SK-N-SH (cell line): Measurements from ENCODE around the gene CRCP. TPM values are rescaled to one million over a fixed set of nuclear protein-coding genes. Genes with fewer than 3 reads are reported as not detected.

Experiments used
- CTCF ChIA-PET: fragments of 300-600, 350-600 bp; formaldehyde crosslinking; extraction: SDS; loops from one replicate; lab custom pipeline; 2021; lab: Yijun Ruan, JAX
- POLR2A ChIA-PET: fragments of 350-600 bp; sonication (Branson Sonifier 250); formaldehyde crosslinking; extraction: SDS; loops from one replicate; lab custom pipeline; 2020; ENCODE audit warnings: antibody characterized with exemption, inconsistent platforms; lab: Yijun Ruan, JAX
- DNase-seq: peaks from one replicate; pipeline ENCODE4 v3.0.0; 2012
- H2AFZ ChIP-seq: fragments of 200-600 bp; sonication (generic); 2 replicates; pipeline ENCODE4 v1.8.1; 2016; ENCODE audit warnings: antibody characterized with exemption, mild to moderate bottlenecking, low read depth
- H3F3A ChIP-seq: fragments of 200-600 bp; sonication (generic); replicated peaks from 2 replicates; pipeline ENCODE3; 2016; ENCODE audit warnings: antibody characterized with exemption, mild to moderate bottlenecking; ENCODE audit not compliant: insufficient read depth
- H3K27ac ChIP-seq, 2 experiments: fragments of 200-500 bp in 1 of 2; fragments of 200-600 bp in 1 of 2; sonication (Bioruptor generic) in 1 of 2; sonication (generic), shearing (Covaris generic) in 1 of 2; 2 replicates each; pipeline versions ENCODE4 v1.5.1 to v1.6.1; 2014 to 2016; ENCODE audit warnings: low read depth in 2 of 2, inconsistent platforms in 1 of 2, low read length in 1 of 2, mild to moderate bottlenecking in 1 of 2, mixed read lengths in 1 of 2
- H3K27me3 ChIP-seq: fragments of 200-600 bp; sonication (generic), shearing (Covaris generic); 2 replicates; pipeline ENCODE4 v1.6.1; 2016; ENCODE audit warnings: mixed run types; ENCODE audit not compliant: insufficient read depth
- H3K36me3 ChIP-seq, 2 experiments: fragments of 200-500 bp in 1 of 2; fragments of 200-600 bp in 1 of 2; sonication (Bioruptor generic) in 1 of 2; sonication (generic) in 1 of 2; replicated peaks in 1 of 2; 2 replicates each; pipeline versions ENCODE3 to v1.5.1; 2014 to 2016; ENCODE audit warnings: low read length in 1 of 2, mild to moderate bottlenecking in 1 of 2; ENCODE audit not compliant: insufficient read depth in 2 of 2, control insufficient read depth in 1 of 2
- H3K4me1 ChIP-seq, 2 experiments: fragments of 200-500 bp in 1 of 2; fragments of 200-600 bp in 1 of 2; sonication (Bioruptor generic) in 1 of 2; sonication (generic), shearing (Covaris generic) in 1 of 2; 2 replicates each; pipeline versions ENCODE4 v1.5.1 to v1.6.1; 2014 to 2016; ENCODE audit warnings: low read depth in 1 of 2, low read length in 1 of 2, mixed run types in 1 of 2; ENCODE audit not compliant: insufficient read depth in 2 of 2, control insufficient read depth in 1 of 2
- H3K4me2 ChIP-seq: fragments of 200-600 bp; sonication (generic), shearing (Covaris generic); 2 replicates; pipeline ENCODE4 v1.6.1; 2017; ENCODE audit warnings: mixed run types
- H3K4me3 ChIP-seq, 2 experiments: fragments of 200-500 bp in 1 of 2; fragments of 200-600 bp in 1 of 2; sonication (Bioruptor generic) in 1 of 2; sonication (generic), shearing (Covaris generic) in 1 of 2; 2 replicates each; pipeline versions ENCODE4 v1.5.1 to v1.8.1; 2014 to 2016; ENCODE audit warnings: low read depth in 2 of 2, inconsistent platforms in 1 of 2, low read length in 1 of 2, mild to moderate bottlenecking in 1 of 2, mixed read lengths in 1 of 2, moderate library complexity in 1 of 2
- H3K79me2 ChIP-seq: fragments of 200-600 bp; sonication (generic); 2 replicates; pipeline ENCODE4 v1.8.1; 2017; ENCODE audit warnings: mild to moderate bottlenecking; ENCODE audit not compliant: insufficient read depth
- H3K9ac ChIP-seq: fragments of 200-600 bp; sonication (generic); 2 replicates; pipeline ENCODE4 v1.6.1; 2017; ENCODE audit warnings: mixed run types
- H3K9me2 ChIP-seq: fragments of 200-600 bp; sonication (generic); 2 replicates; pipeline ENCODE4 v1.6.1; 2017; ENCODE audit warnings: mixed run types
- H3K9me3 ChIP-seq: fragments of 200-600 bp; sonication (generic); 2 replicates; pipeline ENCODE4 v1.6.1; 2017; ENCODE audit warnings: mixed run types, mild to moderate bottlenecking, moderate library complexity
- H4K20me1 ChIP-seq: fragments of 200-600 bp; sonication (generic); 2 replicates; pipeline ENCODE4 v1.6.1; 2017; ENCODE audit warnings: mild to moderate bottlenecking, mixed run types; ENCODE audit not compliant: insufficient read depth
- EP300 ChIP-seq, 2 experiments: IDR thresholded peaks; 2 replicates each; pipeline versions ENCODE4 v1.4.0 to v1.6.1; 2012; ENCODE audit warnings: borderline replicate concordance in 1 of 2, low read depth in 1 of 2, low read length in 1 of 2
- EZH2phosphoT487 ChIP-seq: fragments of 200-600 bp; sonication (generic); IDR thresholded peaks from 2 replicates; pipeline ENCODE4 v1.6.1; 2017; ENCODE audit warnings: low read depth, mixed run types, mild to moderate bottlenecking, antibody characterized with exemption, moderate library complexity, borderline replicate concordance
- FOXJ3 ChIP-seq: sonication (generic); formaldehyde crosslinking; IDR thresholded peaks from 2 replicates; pipeline ENCODE4 v1.5.1; 2020; ENCODE audit warnings: mild to moderate bottlenecking, missing genetic modification reagents
- FOXM1 ChIP-seq: IDR thresholded peaks from 2 replicates; pipeline ENCODE4 v1.4.0; 2012; ENCODE audit warnings: low read depth, mild to moderate bottlenecking
- GABPA ChIP-seq: IDR thresholded peaks from 2 replicates; pipeline ENCODE4 v1.4.0; 2012; ENCODE audit warnings: low read depth, mild to moderate bottlenecking
- GATA2 ChIP-seq: sonication (generic); formaldehyde crosslinking; IDR thresholded peaks from 2 replicates; pipeline ENCODE4 v1.5.0; 2020; ENCODE audit warnings: mild to moderate bottlenecking, missing genetic modification reagents
- IRF3 ChIP-seq: fragments of 150-350 bp; IDR thresholded peaks from 2 replicates; pipeline ENCODE4 v1.6.1; 2016; ENCODE audit warnings: mild to moderate bottlenecking, low read depth, low read length
- JUND ChIP-seq: IDR thresholded peaks from 2 replicates; pipeline ENCODE4 v1.4.0; 2012
- MAX ChIP-seq: IDR thresholded peaks from 2 replicates; pipeline ENCODE4 v1.4.0; 2012; ENCODE audit warnings: low read depth
- MEF2A ChIP-seq: IDR thresholded peaks from 2 replicates; pipeline ENCODE4 v1.4.0; 2012; ENCODE audit warnings: low read depth, borderline replicate concordance
- NFIC ChIP-seq: IDR thresholded peaks from 2 replicates; pipeline ENCODE4 v1.4.0; 2012; ENCODE audit warnings: borderline replicate concordance
- PBX3 ChIP-seq: IDR thresholded peaks from 2 replicates; pipeline ENCODE4; 2012
- POLR2AphosphoS5 ChIP-seq: IDR thresholded peaks from 2 replicates; pipeline ENCODE4 v1.6.1; 2012; ENCODE audit warnings: low read depth, low read length
- RAD21 ChIP-seq: IDR thresholded peaks from 2 replicates; pipeline ENCODE4 v1.6.1; 2012; ENCODE audit warnings: mild to moderate bottlenecking, low read length
- RCOR1 ChIP-seq: fragments of 150-350 bp; IDR thresholded peaks from 2 replicates; pipeline ENCODE4 v1.6.1; 2017; ENCODE audit warnings: antibody characterized with exemption, low read length
- REST ChIP-seq: IDR thresholded peaks from 2 replicates; pipeline ENCODE4 v1.6.1; 2012; ENCODE audit warnings: mild to moderate bottlenecking, low read depth, low read length, moderate library complexity
- RFX5 ChIP-seq: IDR thresholded peaks from 2 replicates; pipeline ENCODE4 v1.6.1; 2012; ENCODE audit warnings: mild to moderate bottlenecking, improper control_type of control experiment, low read length
- RXRA ChIP-seq: IDR thresholded peaks from 2 replicates; pipeline ENCODE4 v1.4.0; 2012; ENCODE audit warnings: low read depth, mild to moderate bottlenecking, borderline replicate concordance
- TAF1 ChIP-seq: IDR thresholded peaks from 2 replicates; pipeline ENCODE4 v1.6.1; 2012; ENCODE audit warnings: low read depth, mild to moderate bottlenecking, low read length, moderate library complexity, borderline replicate concordance
- TCF12 ChIP-seq: IDR thresholded peaks from 2 replicates; pipeline ENCODE4 v1.4.0; 2012
- TEAD4 ChIP-seq: IDR thresholded peaks from 2 replicates; pipeline ENCODE4 v1.4.0; 2012; ENCODE audit warnings: mild to moderate bottlenecking, borderline replicate concordance; ENCODE audit not compliant: insufficient read depth
- USF1 ChIP-seq: IDR thresholded peaks from 2 replicates; pipeline ENCODE4 v1.4.0; 2012; ENCODE audit warnings: low read depth, borderline replicate concordance
- WGBS: methylation state at CpG from one replicate; pipeline ENCODE4 v1.1.6; 2017; ENCODE audit warnings: low lambda C conversion rate; 5-methylcytosine and 5-hydroxymethylcytosine counted together
- polyA plus RNA-seq, 3 experiments: library from polyadenylated mRNA; depleted of rRNA; stranded (reverse); fragments of >200 nt; gene quantifications; 2 replicates each; pipeline ENCODE4 v1.2.3, GENCODE V29; 2012

CRCP gene
- polyA plus RNA-seq, 1 of the 3 experiments (the other 2 are of a cell fraction): 34.0 TPM

- 72% methylated on average over 5 of the region's 5 CpGs for WGBS
- Histone ChIP-seq H4K20me1 (no peaks in the 10 kb centered on the region), H3K4me3 (no peak overlapping the region), H3K27me3 (no peaks in the 10 kb centered on the region), H3K9ac (no peak overlapping the region), H2AFZ (no peak overlapping the region), H3K4me2 (no peak overlapping the region), H3K4me1 (peaks cover 0 to 7% of the 10 kb centered on the region in 2 experiments; a peak in 1 of 4 replicates), H3K27ac (no peak overlapping the region), H3F3A (no peaks in the 10 kb centered on the region), H3K79me2 (no peaks in the 10 kb centered on the region), H3K9me3 (no peaks in the 10 kb centered on the region), H3K36me3 (no peaks in the 10 kb centered on the region), H3K9me2 (no peaks in the 10 kb centered on the region)
- ChIA-PET POLR2A (no interaction called here), CTCF (no interaction called here)
- TF ChIP-seq TEAD4 (no peak), FOXJ3 (CRISPR knock-in tag) (no peak), POLR2AphosphoS5 (no peak), RXRA (no peak), RCOR1 (no peak), TCF12 (no peak), FOXM1 (no peak), EZH2phosphoT487 (no peak), GABPA (no peak), PBX3 (no peak), NFIC (no peak), RAD21 (no peak), TAF1 (no peak), EP300 (IDR thresholded peaks at IDR 0.05; ENCODE audit: borderline replicate concordance in 1 of 2, low read depth in 1 of 2, low read length in 1 of 2) (no peak), MAX (no peak)
- DNase-seq: no peak
Observed at GRCh38 chr7:66190504-66190857, 75.8 kb downstream of the CRCP start.

GRCh38 chr7:66193146-66193725, 78.6 kb downstream of the CRCP start:
- no peaks in the 10 kb centered on the region for H4K20me1 ChIP-seq
- 77% methylated on average over 6 of the region's 6 CpGs for WGBS
- H3K79me2 ChIP-seq: no peaks in the 10 kb centered on the region
- H3K27me3 ChIP-seq: no peaks in the 10 kb centered on the region
- no peaks in the 10 kb centered on the region for H3F3A ChIP-seq
- no peak for DNase-seq
- no peak overlapping the region for H3K4me2 ChIP-seq
- peaks cover 0 to 7% of the 10 kb centered on the region in 2 experiments; a peak in 1 of 4 replicates for H3K4me1 ChIP-seq
- no peak overlapping the region for H3K27ac ChIP-seq
- CTCF ChIA-PET: interaction anchor here (1.1 to 1.5 kb wide), 2 partner anchors 8 to 14 kb away, joined by 3 read pairs; no protein-coding TSS in a partner anchor
- no peak overlapping the region for H3K4me3 ChIP-seq
- TF ChIP-seq REST (no peak), RAD21 (no peak), MAX (no peak), GABPA (no peak), IRF3 (no peak), TCF12 (no peak), USF1 (no peak), MEF2A (no peak), RFX5 (no peak), GATA2 (CRISPR knock-in tag) (no peak), JUND (no peak)
- no peaks in the 10 kb centered on the region for H3K9me3 ChIP-seq
- H2AFZ ChIP-seq: no peak overlapping the region
- H3K9ac ChIP-seq: no peak overlapping the region
- POLR2A ChIA-PET: no interaction called here
- H3K36me3 ChIP-seq: no peaks in the 10 kb centered on the region
- no peaks in the 10 kb centered on the region for H3K9me2 ChIP-seq
